ENCODE measurements around the gene ABCA7.

DNA sequence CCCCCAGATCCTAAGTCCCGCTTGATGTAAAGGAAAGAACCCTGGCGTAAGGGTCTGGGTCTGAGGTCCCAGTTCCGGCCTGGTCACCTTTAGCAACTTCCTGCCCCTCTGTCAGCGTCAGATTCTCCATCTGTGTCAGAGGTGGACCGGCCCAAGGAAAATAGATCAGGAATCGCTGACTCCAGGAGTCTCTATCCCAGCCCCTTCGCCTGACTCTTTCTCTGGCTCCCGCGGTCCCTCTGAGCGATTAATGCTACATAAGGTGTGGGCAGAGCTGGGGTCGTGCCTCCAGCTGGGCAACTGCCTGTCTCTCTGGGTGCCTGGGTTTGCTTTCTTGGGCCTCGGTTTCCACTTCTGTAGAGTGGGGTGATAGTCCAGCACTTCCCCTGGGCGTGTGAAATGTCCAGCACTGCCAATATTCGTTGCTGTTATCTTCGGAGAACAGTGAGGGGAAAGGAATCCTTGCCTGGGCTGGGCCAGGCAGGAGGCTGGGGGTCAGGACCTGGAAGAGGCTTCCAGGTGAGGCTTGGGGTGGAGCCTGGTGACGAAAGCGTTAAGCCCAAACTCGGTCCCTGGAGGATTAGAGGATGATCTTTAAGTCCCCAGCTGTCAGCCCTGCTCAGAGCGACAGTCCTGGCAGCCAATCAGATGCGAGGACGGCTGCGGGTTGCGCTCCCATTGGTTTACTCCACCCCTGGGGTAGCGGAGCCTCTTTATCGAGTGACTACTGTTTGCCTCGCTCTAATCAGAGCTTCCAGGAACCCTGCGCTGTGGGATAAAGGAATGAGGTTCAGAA, 767 bp downstream of the ABCA7 start:
- TF ChIP-seq, protein P1, sequence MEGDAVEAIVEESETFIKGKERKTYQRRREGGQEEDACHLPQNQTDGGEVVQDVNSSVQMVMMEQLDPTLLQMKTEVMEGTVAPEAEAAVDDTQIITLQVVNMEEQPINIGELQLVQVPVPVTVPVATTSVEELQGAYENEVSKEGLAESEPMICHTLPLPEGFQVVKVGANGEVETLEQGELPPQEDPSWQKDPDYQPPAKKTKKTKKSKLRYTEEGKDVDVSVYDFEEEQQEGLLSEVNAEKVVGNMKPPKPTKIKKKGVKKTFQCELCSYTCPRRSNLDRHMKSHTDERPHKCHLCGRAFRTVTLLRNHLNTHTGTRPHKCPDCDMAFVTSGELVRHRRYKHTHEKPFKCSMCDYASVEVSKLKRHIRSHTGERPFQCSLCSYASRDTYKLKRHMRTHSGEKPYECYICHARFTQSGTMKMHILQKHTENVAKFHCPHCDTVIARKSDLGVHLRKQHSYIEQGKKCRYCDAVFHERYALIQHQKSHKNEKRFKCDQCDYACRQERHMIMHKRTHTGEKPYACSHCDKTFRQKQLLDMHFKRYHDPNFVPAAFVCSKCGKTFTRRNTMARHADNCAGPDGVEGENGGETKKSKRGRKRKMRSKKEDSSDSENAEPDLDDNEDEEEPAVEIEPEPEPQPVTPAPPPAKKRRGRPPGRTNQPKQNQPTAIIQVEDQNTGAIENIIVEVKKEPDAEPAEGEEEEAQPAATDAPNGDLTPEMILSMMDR (IDR thresholded peaks at IDR 0.05; ENCODE audit: low read length): no peak
- no peak for TF ChIP-seq EZH2phosphoT487 (IDR thresholded peaks at IDR 0.05; ENCODE audit: low read length)
- no peak for TF ChIP-seq EZH2 (optimal IDR thresholded peaks at IDR 0.05; ENCODE audit: low read depth, low read length)
